ENCODE measurements around the gene CAMTA1. TPM values are rescaled to one million over a fixed set of nuclear protein-coding genes. Genes with fewer than 3 reads are reported as not detected.
A peak's percentile ranks its signal among the peaks of the same experiment; 100 is the strongest.
"Not testable (repeated sequence)": the region's sequence is repeated elsewhere in the genome, so short reads cannot be mapped to it uniquely, and the experiment has no call there.

Gene CAMTA1
- total RNA-seq, 1 donor from 2014 or later = 38.1 TPM

GRCh38 chr1:7140251-7140650, 355.0 kb downstream of the CAMTA1 start:
- peaks cover 0 to 16% (median 0%) of the 10 kb centered on the region in 3 donors for H3K4me1 ChIP-seq (ENCODE audit: control insufficient read depth in 3 of 3, insufficient read depth in 3 of 3, low read length in 3 of 3)
- H3K9me3 ChIP-seq (ENCODE audit: control insufficient read depth in 3 of 3, low read length in 3 of 3) = no peaks in the 10 kb centered on the region
- H3K36me3 ChIP-seq (ENCODE audit: control insufficient read depth in 3 of 3, insufficient read depth in 3 of 3, low read length in 3 of 3) = no peaks in the 10 kb centered on the region
- H3K27ac ChIP-seq (ENCODE audit: low read depth, low read length) = no peak overlapping the region
- no peak overlapping the region for H3K4me3 ChIP-seq (ENCODE audit: low read length in 3 of 3)
- peaks cover 3 to 4% (median 4%) of the 10 kb centered on the region in 3 donors for H3K27me3 ChIP-seq (ENCODE audit: control insufficient read depth in 3 of 3, insufficient read depth in 3 of 3, low read length in 3 of 3)
- no peak overlapping the region for H3K9ac ChIP-seq (ENCODE audit: low read depth in 1 of 3, low read length in 3 of 3)

GRCh38 chr1:7145947-7146346, 360.7 kb downstream of the CAMTA1 start:
- H3K4me3 ChIP-seq (ENCODE audit: low read length in 3 of 3) = no peak overlapping the region
- H3K27ac ChIP-seq (ENCODE audit: low read depth, low read length) = no peak overlapping the region
- H3K9ac ChIP-seq (ENCODE audit: low read depth in 1 of 3, low read length in 3 of 3) = no peak overlapping the region
- peaks cover 12 to 22% (median 17%) of the 10 kb centered on the region in 3 donors for H3K4me1 ChIP-seq (ENCODE audit: control insufficient read depth in 3 of 3, insufficient read depth in 3 of 3, low read length in 3 of 3)
- no peaks in the 10 kb centered on the region for H3K9me3 ChIP-seq (ENCODE audit: control insufficient read depth in 3 of 3, low read length in 3 of 3)
- peaks cover 0 to 10% (median 3%) of the 10 kb centered on the region in 3 donors for H3K27me3 ChIP-seq (ENCODE audit: control insufficient read depth in 3 of 3, insufficient read depth in 3 of 3, low read length in 3 of 3)
- no peaks in the 10 kb centered on the region for H3K36me3 ChIP-seq (ENCODE audit: control insufficient read depth in 3 of 3, insufficient read depth in 3 of 3, low read length in 3 of 3)

GRCh38 chr1:7146710-7147109, 361.5 kb downstream of the CAMTA1 start:
- Histone ChIP-seq H3K27me3 (ENCODE audit: control insufficient read depth in 3 of 3, insufficient read depth in 3 of 3, low read length in 3 of 3) (peaks cover 0 to 15% (median 3%) of the 10 kb centered on the region in 3 donors), H3K9ac (ENCODE audit: low read depth in 1 of 3, low read length in 3 of 3) (no peak overlapping the region), H3K36me3 (ENCODE audit: control insufficient read depth in 3 of 3, insufficient read depth in 3 of 3, low read length in 3 of 3) (no peaks in the 10 kb centered on the region), H3K27ac (ENCODE audit: low read depth, low read length) (no peak overlapping the region), H3K4me3 (ENCODE audit: low read length in 3 of 3) (no peak overlapping the region), H3K9me3 (ENCODE audit: control insufficient read depth in 3 of 3, low read length in 3 of 3) (no peaks in the 10 kb centered on the region), H3K4me1 (ENCODE audit: control insufficient read depth in 3 of 3, insufficient read depth in 3 of 3, low read length in 3 of 3) (peaks cover 12 to 22% (median 17%) of the 10 kb centered on the region in 3 donors)

GRCh38 chr1:7147581-7148282, 362.5 kb downstream of the CAMTA1 start:
- not testable (repeated sequence) for H3K36me3 ChIP-seq (ENCODE audit: control insufficient read depth in 3 of 3, insufficient read depth in 3 of 3, low read length in 3 of 3); H3K9ac ChIP-seq (ENCODE audit: low read depth in 1 of 3, low read length in 3 of 3); H3K9me3 ChIP-seq (ENCODE audit: control insufficient read depth in 3 of 3, low read length in 3 of 3); H3K27ac ChIP-seq (ENCODE audit: low read depth, low read length); H3K4me3 ChIP-seq (ENCODE audit: low read length in 3 of 3)
- Histone ChIP-seq H3K4me1 (ENCODE audit: control insufficient read depth in 3 of 3, insufficient read depth in 3 of 3, low read length in 3 of 3) (peaks cover 12 to 22% (median 17%) of the 10 kb centered on the region in 3 donors), H3K27me3 (ENCODE audit: control insufficient read depth in 3 of 3, insufficient read depth in 3 of 3, low read length in 3 of 3) (peaks cover 0 to 15% (median 3%) of the 10 kb centered on the region in 3 donors)

DNA sequence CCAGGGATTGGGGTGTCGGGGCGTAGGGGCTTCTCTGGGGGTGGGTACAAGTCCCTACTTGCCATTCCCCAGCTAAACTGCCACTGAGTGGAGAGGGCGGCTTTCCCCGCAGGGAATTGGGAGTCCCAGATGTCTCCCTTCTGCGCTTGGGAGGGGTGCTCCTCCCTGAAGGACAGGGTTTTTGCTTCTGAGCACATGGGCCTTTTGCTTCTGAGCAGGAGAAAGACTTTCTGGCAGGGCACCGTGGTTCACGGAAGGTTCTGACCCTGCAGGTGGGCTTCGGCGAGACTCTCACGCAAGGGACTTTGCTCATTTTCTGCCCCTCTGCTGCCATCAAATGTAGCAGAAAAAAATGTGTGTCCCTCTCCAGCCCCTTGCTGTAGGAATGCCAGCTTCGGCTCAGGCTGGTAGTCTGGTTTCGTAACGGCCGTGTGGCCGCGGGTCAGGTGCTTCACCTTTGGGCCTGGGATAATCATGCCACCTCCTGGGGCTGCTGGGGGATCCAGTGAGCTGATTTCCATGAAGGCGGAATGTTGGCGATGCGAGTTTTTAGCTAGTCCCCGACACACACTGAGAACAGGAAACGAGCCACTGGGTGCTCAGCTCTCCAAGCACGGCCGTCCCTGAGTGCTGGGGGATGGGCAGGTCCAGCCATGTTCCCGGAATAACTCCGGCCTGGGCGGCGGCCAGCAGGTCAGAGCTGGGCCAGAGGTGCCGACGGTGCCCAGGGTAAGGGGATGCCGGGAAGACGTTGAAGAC, 364.0 kb downstream of the CAMTA1 start:
- Histone ChIP-seq H3K27me3 (ENCODE audit: control insufficient read depth in 3 of 3, insufficient read depth in 3 of 3, low read length in 3 of 3) (peaks cover 0 to 17% (median 5%) of the 10 kb centered on the region in 3 donors), H3K9me3 (ENCODE audit: control insufficient read depth in 3 of 3, low read length in 3 of 3) (no peaks in the 10 kb centered on the region), H3K9ac (ENCODE audit: low read depth in 1 of 3, low read length in 3 of 3) (peak overlapping the region; percentile 68 to 74 (median 72)), H3K27ac (ENCODE audit: low read depth, low read length) (peak overlapping the region; percentile 59), H3K4me1 (ENCODE audit: control insufficient read depth in 3 of 3, insufficient read depth in 3 of 3, low read length in 3 of 3) (peaks cover 12 to 22% (median 17%) of the 10 kb centered on the region in 3 donors), H3K4me3 (ENCODE audit: low read length in 3 of 3) (peak overlapping the region; percentile 31 to 65 (median 42)), H3K36me3 (ENCODE audit: control insufficient read depth in 3 of 3, insufficient read depth in 3 of 3, low read length in 3 of 3) (no peaks in the 10 kb centered on the region)

DNA sequence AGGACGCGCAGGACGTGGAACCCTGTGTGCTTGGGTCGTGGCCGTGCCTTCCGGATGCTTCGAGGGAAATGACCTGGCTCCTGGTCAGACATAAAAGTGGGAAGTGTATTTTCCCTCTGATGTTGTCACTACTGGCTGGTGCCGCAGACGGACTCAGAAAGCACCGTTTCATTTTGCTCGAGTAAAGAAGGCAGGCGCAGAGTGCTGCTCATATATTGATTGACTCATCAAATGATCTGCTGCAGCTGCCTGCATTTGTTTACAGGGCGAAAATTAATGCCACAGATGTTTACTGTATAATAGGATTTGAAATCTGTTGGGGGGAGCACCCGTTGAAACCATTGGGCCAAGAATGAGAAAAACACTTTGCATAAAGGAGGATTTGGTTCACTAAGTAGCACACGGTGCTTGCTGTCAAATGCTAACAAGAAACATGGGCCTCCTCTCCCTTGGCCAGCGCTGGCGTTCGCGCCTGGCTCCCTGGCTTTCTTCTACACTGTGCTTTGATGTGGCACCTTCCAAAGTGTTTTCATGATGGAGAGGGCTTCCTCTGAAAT, 365.5 kb downstream of the CAMTA1 start:
- peaks cover 0 to 19% (median 5%) of the 10 kb centered on the region in 3 donors for H3K27me3 ChIP-seq (ENCODE audit: control insufficient read depth in 3 of 3, insufficient read depth in 3 of 3, low read length in 3 of 3)

DNA sequence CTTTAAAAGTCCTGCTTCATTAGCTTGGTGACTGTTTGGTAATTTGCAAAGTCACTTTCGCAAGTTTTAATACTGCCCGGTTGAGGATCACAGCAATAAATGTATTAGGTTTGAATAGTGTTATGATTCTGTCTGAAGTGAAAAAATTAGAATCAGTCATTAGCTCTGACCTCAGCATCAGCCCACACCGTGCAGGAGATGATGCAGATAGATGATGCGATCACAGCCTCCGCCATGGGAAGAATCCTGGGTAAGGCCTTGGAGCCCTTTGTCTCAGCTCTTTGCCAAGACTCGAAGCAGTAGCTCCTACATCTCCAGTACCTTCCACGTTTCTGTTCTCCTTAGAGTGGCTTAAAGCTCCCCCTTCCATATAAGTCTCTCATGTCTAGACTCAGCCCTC, 366.7 kb downstream of the CAMTA1 start:
- no peaks in the 10 kb centered on the region for H3K36me3 ChIP-seq (ENCODE audit: control insufficient read depth in 3 of 3, insufficient read depth in 3 of 3, low read length in 3 of 3)
- no peaks in the 10 kb centered on the region for H3K9me3 ChIP-seq (ENCODE audit: control insufficient read depth in 3 of 3, low read length in 3 of 3)
- peaks cover 0 to 18% (median 5%) of the 10 kb centered on the region in 3 donors for H3K27me3 ChIP-seq (ENCODE audit: control insufficient read depth in 3 of 3, insufficient read depth in 3 of 3, low read length in 3 of 3)

More for the DNA sequence above, 365.5 kb downstream of the CAMTA1 start:
- H3K9ac ChIP-seq (ENCODE audit: low read depth in 1 of 3, low read length in 3 of 3) = no peak overlapping the region
- no peak overlapping the region for H3K27ac ChIP-seq (ENCODE audit: low read depth, low read length)
- peaks cover 12 to 22% (median 17%) of the 10 kb centered on the region in 3 donors for H3K4me1 ChIP-seq (ENCODE audit: control insufficient read depth in 3 of 3, insufficient read depth in 3 of 3, low read length in 3 of 3)
- no peaks in the 10 kb centered on the region for H3K36me3 ChIP-seq (ENCODE audit: control insufficient read depth in 3 of 3, insufficient read depth in 3 of 3, low read length in 3 of 3)
- no peaks in the 10 kb centered on the region for H3K9me3 ChIP-seq (ENCODE audit: control insufficient read depth in 3 of 3, low read length in 3 of 3)
- no peak overlapping the region for H3K4me3 ChIP-seq (ENCODE audit: low read length in 3 of 3)

GRCh38 chr1:7152655-7153054, 367.4 kb downstream of the CAMTA1 start:
- no peak overlapping the region for H3K9ac ChIP-seq (ENCODE audit: low read depth in 1 of 3, low read length in 3 of 3)
- no peak overlapping the region for H3K4me3 ChIP-seq (ENCODE audit: low read length in 3 of 3)
- no peak overlapping the region for H3K27ac ChIP-seq (ENCODE audit: low read depth, low read length)
- no peaks in the 10 kb centered on the region for H3K9me3 ChIP-seq (ENCODE audit: control insufficient read depth in 3 of 3, low read length in 3 of 3)
- no peaks in the 10 kb centered on the region for H3K36me3 ChIP-seq (ENCODE audit: control insufficient read depth in 3 of 3, insufficient read depth in 3 of 3, low read length in 3 of 3)
- H3K4me1 ChIP-seq (ENCODE audit: control insufficient read depth in 3 of 3, insufficient read depth in 3 of 3, low read length in 3 of 3) = peaks cover 12 to 22% (median 17%) of the 10 kb centered on the region in 3 donors
- peaks cover 0 to 18% (median 5%) of the 10 kb centered on the region in 3 donors for H3K27me3 ChIP-seq (ENCODE audit: control insufficient read depth in 3 of 3, insufficient read depth in 3 of 3, low read length in 3 of 3)

More for the DNA sequence above, 366.7 kb downstream of the CAMTA1 start:
- Histone ChIP-seq H3K27ac (ENCODE audit: low read depth, low read length) (no peak overlapping the region), H3K4me3 (ENCODE audit: low read length in 3 of 3) (no peak overlapping the region), H3K9ac (ENCODE audit: low read depth in 1 of 3, low read length in 3 of 3) (no peak overlapping the region), H3K4me1 (ENCODE audit: control insufficient read depth in 3 of 3, insufficient read depth in 3 of 3, low read length in 3 of 3) (peaks cover 12 to 22% (median 17%) of the 10 kb centered on the region in 3 donors)

DNA sequence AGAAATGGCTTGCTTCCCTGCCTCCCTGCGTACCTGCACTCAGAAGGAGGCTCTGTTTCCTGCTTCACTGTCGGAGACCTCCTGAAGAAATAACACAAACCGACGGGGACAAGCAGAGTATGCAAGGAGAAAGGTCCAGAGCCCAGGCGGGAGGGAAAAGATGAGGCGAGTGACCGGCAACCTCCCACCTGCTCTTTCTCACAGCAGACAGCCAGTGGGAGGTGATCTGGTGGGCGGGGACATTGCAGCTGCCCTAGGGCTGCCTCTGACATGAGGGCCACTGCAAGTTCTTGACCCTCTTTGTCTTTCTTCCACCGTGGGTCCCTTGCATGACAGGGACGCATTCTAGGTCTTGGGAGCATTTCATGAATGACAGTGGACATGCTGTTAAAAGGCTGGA, 368.2 kb downstream of the CAMTA1 start:
- H3K4me1 ChIP-seq (ENCODE audit: control insufficient read depth in 3 of 3, insufficient read depth in 3 of 3, low read length in 3 of 3) = peaks cover 12 to 21% (median 17%) of the 10 kb centered on the region in 3 donors
- H3K36me3 ChIP-seq (ENCODE audit: control insufficient read depth in 3 of 3, insufficient read depth in 3 of 3, low read length in 3 of 3) = no peaks in the 10 kb centered on the region
- H3K27ac ChIP-seq (ENCODE audit: low read depth, low read length) = no peak overlapping the region
- H3K4me3 ChIP-seq (ENCODE audit: low read length in 3 of 3) = no peak overlapping the region
- peaks cover 0 to 18% (median 5%) of the 10 kb centered on the region in 3 donors for H3K27me3 ChIP-seq (ENCODE audit: control insufficient read depth in 3 of 3, insufficient read depth in 3 of 3, low read length in 3 of 3)
- no peak overlapping the region for H3K9ac ChIP-seq (ENCODE audit: low read depth in 1 of 3, low read length in 3 of 3)
- H3K9me3 ChIP-seq (ENCODE audit: control insufficient read depth in 3 of 3, low read length in 3 of 3) = no peaks in the 10 kb centered on the region
